Measurements from ENCODE around the gene ATXN1. TPM values are rescaled to one million over a fixed set of nuclear protein-coding genes. Genes with fewer than 3 reads are reported as not detected.

The ATXN1 gene
- total and polyA plus RNA-seq, 2 of the 8 experiments (the other 6 are each of a cell fraction or from before 2014, with no cell fraction given): 1.6 to 4.0 TPM

- H3K9ac ChIP-seq (replicated peaks in 1 of 4; ENCODE audit: extremely low read depth in 1 of 4, low read depth in 3 of 4, low read length in 3 of 4): no peak overlapping the region
- no peaks in the 10 kb centered on the region for H4K20me1 ChIP-seq (replicated peaks in 1 of 2; ENCODE audit: control insufficient read depth in 1 of 2, insufficient read depth in 2 of 2, low read length in 2 of 2)
- no peak overlapping the region for H3K4ac ChIP-seq (replicated peaks; ENCODE audit: insufficient read length, low read depth, low read length)
- no peak overlapping the region for H2BK20ac ChIP-seq (ENCODE audit: low read length)
- no peak for DNase-seq (ENCODE audit: low read depth in 1 of 2, low spot score in 2 of 2)
- H2BK15ac ChIP-seq (ENCODE audit: low read length): no peak overlapping the region
- no peak overlapping the region for H3K14ac ChIP-seq (ENCODE audit: insufficient read length)
- FAIRE-seq: no peak
- H3K4me3 ChIP-seq (ENCODE audit: extremely low read depth in 1 of 4, insufficient read depth in 2 of 4, low read depth in 3 of 4, low read length in 4 of 4): no peak overlapping the region
- WGBS, 2 experiments (ENCODE audit: extremely low coverage in 1 of 2, insufficient coverage in 1 of 2, insufficient read length in 1 of 2, insufficient replicate concordance in 2 of 2, low coverage in 1 of 2, low lambda C conversion rate in 2 of 2, missing lambda C conversion rate in 1 of 2): 82% methylated on average over 3 of the region's 3 CpGs; no CpG with 5 or more reads in 1 of the 2 experiments
- H3K23ac ChIP-seq (ENCODE audit: insufficient read length): no peak overlapping the region
- H3K9me3 ChIP-seq (ENCODE audit: insufficient read depth in 2 of 2, low read depth in 1 of 2, low read length in 1 of 2): no peaks in the 10 kb centered on the region
- no peak overlapping the region for H4K5ac ChIP-seq (ENCODE audit: insufficient read length, low read depth, low read length)
- H4K8ac ChIP-seq (ENCODE audit: extremely low read depth, insufficient read depth, low read length): no peak overlapping the region
- no peak overlapping the region for H2AFZ ChIP-seq (ENCODE audit: low read length)
- H3K27me3 ChIP-seq (replicated peaks in 1 of 4; ENCODE audit: control insufficient read depth in 3 of 4, extremely low read depth in 1 of 4, insufficient read depth in 3 of 4, low read length in 3 of 4): no peaks in the 10 kb centered on the region
- no peaks in the 10 kb centered on the region; the same call in 1 of the 2 replicates for H3K23me2 ChIP-seq (ENCODE audit: low read depth, low read length)
- H2AK5ac ChIP-seq (ENCODE audit: low read depth, low read length): no peak overlapping the region
- H3K79me2 ChIP-seq (ENCODE audit: control insufficient read depth in 1 of 2, insufficient read depth in 2 of 2, low read length in 2 of 2): no peaks in the 10 kb centered on the region
- no peaks in the 10 kb centered on the region for H3K36me3 ChIP-seq (ENCODE audit: control insufficient read depth in 2 of 4, insufficient read depth in 4 of 4, low read length in 3 of 4)
- H4K91ac ChIP-seq (replicated peaks; ENCODE audit: insufficient read length, low read length): no peak overlapping the region
- H3K79me1 ChIP-seq (ENCODE audit: low read depth, low read length): no peaks in the 10 kb centered on the region; the same call in 1 of the 2 replicates
- no peak overlapping the region for H3K56ac ChIP-seq (replicated peaks; ENCODE audit: insufficient read length, low read depth, low read length)
- no peak overlapping the region for H3K4me2 ChIP-seq (ENCODE audit: insufficient read depth in 1 of 2, low read depth in 2 of 2, low read length in 2 of 2)
- H3K4me1 ChIP-seq (replicated peaks in 1 of 4; ENCODE audit: control insufficient read depth in 3 of 4, insufficient read depth in 4 of 4, low read length in 3 of 4): no peaks in the 10 kb centered on the region; a peak in 1 of 7 replicates
- H3K18ac ChIP-seq (ENCODE audit: extremely low read depth, low read length): no peak overlapping the region
- no peak overlapping the region for H2BK120ac ChIP-seq (replicated peaks; ENCODE audit: low read depth, low read length)
- ChIA-PET CTCF (ENCODE audit: partially characterized antibody) (interaction anchor here (0.8 to 2.7 kb wide), 4 partner anchors 16 to 228 kb away, joined by 3 to 12 read pairs (median 4); no protein-coding TSS in a partner anchor), POLR2A (ENCODE audit: partially characterized antibody) (no interaction called here)
- no peak overlapping the region for H3K27ac ChIP-seq (ENCODE audit: low read depth, low read length)
- no peak overlapping the region for H2BK5ac ChIP-seq (ENCODE audit: low read depth, low read length)
- no peak overlapping the region for H2BK12ac ChIP-seq (ENCODE audit: low read depth, low read length)
- TF ChIP-seq CHD2 (IDR thresholded peaks at IDR 0.05; ENCODE audit: low read length) (no peak), RXRA (IDR thresholded peaks at IDR 0.05; ENCODE audit: insufficient read depth, low read depth, low read length) (no peak), EZH2 (IDR thresholded peaks at IDR 0.05; ENCODE audit: low read depth, low read length, severe bottlenecking) (no peak), PHF8 (conservative IDR thresholded peaks at IDR 0.05; ENCODE audit: low read depth, low read length) (no peak), ATF2 (IDR thresholded peaks at IDR 0.05; ENCODE audit: low read length) (no peak), ASH2L (IDR thresholded peaks at IDR 0.05; ENCODE audit: low read length) (no peak), TAF1 (IDR thresholded peaks at IDR 0.05; ENCODE audit: low read depth, low read length) (no peak), TCF12 (IDR thresholded peaks at IDR 0.05; ENCODE audit: low read depth, low read length) (no peak), SP1 (IDR thresholded peaks at IDR 0.05; ENCODE audit: low read depth, low read length) (no peak), RFX5 (IDR thresholded peaks at IDR 0.05; ENCODE audit: borderline replicate concordance, low read depth, low read length) (no peak)
Measured at GRCh38 chr6:16746401-16746800, 14.9 kb downstream of the ATXN1 start.
